Thyroid gland (tissue), 4 donors: ENCODE results near the gene APOD. TPM values are rescaled to one million over a fixed set of nuclear protein-coding genes. Genes with fewer than 3 reads are reported as not detected.

Source experiments
- DNase-seq, 2 donors: peaks; one replicate each; pipeline ENCODE4 v3.0.0-alpha.2; 2019
- H3K27ac ChIP-seq, 3 donors: fragments of 200-600 bp; sonication (generic); 1 replicate in 2 of 3; 2 replicates in 1 of 3; pipeline ENCODE4 v1.5.1; 2016 to 2019; ENCODE audit warnings: mild to moderate bottlenecking in 1 of 3, moderate library complexity in 1 of 3
- H3K27me3 ChIP-seq: fragments of 200-600 bp; sonication (generic); one replicate; pipeline ENCODE4 v1.5.1; 2019
- H3K36me3 ChIP-seq, 2 donors: fragments of 200-600 bp; sonication (generic); one replicate each; pipeline ENCODE4 v1.5.1; 2016 to 2019
- H3K4me1 ChIP-seq, 2 donors: fragments of 200-600 bp; sonication (generic); one replicate each; pipeline ENCODE4 v1.5.1; 2017 to 2019
- H3K4me3 ChIP-seq, 3 donors: fragments of 200-600 bp; sonication (generic); replicated peaks in 1 of 3; 1 replicate in 2 of 3; 2 replicates in 1 of 3; pipeline ENCODE4 v1.5.1; 2016; ENCODE audit warnings: mild to moderate bottlenecking in 1 of 3
- H3K9me3 ChIP-seq: fragments of 200-600 bp; sonication (generic); one replicate; pipeline ENCODE4 v1.5.1; 2017
- POLR2A ChIP-seq, 2 donors: fragments of 450-650 bp; IDR thresholded peaks; one replicate each; pipeline ENCODE4 v1.6.1; 2017; ENCODE audit warnings: antibody characterized with exemption in 2 of 2, mild to moderate bottlenecking in 2 of 2, moderate library complexity in 1 of 2
- WGBS, 2 donors: methylation state at CpG; one replicate each; pipeline ENCODE4 v1.1.5; 2017; 5-methylcytosine and 5-hydroxymethylcytosine counted together
- intact Hi-C: fragments of 100-400 bp; cut with DNase I; formaldehyde crosslinking; loops from one replicate; pipeline ENCODE4 v1.15.1; 2023
- total RNA-seq, 4 donors: library from RNA; depleted of rRNA; stranded (reverse); fragments of >200 nt; gene quantifications; one replicate each; pipeline ENCODE4 v1.2.3, GENCODE V29; 2016
- TF ChIP-seq, protein P1 (sequence below), 6 experiments: fragments of 200-600 bp in 3 of 6; fragments of 450-650 bp in 3 of 6; sonication (generic) in 3 of 6; IDR thresholded peaks; one replicate each; pipeline ENCODE4 v1.5.1; 2016 to 2019; ENCODE audit warnings: antibody characterized with exemption in 6 of 6, mild to moderate bottlenecking in 2 of 6, inconsistent platforms in 1 of 6, moderate library complexity in 1 of 6

Gene APOD
- total RNA-seq, 4 donors from 2014 or later, result 283 to 756 (median 407) TPM

DNA sequence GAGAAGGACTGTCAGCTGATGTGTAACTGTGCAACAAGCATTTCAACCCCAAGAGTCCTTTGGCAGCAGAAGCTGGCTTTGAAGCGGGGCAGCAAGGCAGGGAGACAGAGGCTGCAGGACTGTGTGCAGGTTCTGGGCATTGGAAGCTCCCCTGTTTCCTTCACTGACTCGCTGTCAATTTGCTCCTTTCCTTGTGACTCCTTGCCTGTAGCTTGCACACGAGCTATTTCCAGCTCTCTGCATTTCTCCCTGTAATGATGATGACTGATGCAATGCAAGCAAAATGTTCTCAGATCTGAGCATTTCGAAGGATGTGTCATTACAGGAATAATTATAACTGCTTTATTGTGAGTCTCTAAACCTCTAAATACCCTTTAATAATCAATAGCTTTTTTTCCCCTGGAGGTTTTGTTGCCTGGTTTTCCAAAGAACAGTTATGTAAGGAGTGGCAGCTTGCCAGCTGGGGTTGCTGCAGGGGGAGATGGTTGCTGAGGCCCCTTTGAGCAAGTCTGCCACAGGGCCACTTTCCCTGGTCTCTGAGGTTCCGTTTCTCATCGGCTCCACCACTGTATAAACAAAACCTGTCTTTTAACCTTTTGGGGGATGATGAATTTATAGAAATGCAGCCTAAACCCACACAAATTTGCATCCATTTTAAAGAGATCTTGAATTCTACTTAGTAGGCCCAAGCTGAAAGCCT is 2.8 kb downstream of the APOD start:
- WGBS, 2 donors, result 55 to 59% methylated on average over 6 of the region's 6 CpGs

DNA sequence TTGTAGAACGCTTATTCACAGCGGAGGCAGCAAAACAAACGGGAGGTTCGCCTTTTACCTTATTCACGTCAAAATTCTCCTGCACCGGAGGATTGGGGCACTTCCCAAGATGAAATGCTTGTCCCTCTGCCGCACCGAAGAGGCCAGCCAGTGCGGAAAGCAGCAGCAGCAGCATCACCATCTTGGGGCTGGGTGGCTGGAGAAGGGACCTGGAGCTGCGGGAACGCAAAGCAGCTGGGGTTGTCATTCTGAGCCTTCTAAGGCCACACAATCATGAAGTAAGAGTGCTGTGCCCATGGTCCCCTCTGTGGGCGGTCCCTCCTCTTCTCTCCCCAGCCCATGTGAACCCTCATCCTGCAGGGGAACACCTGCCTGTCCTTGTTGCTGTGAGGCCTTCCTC is 4.5 kb downstream of the APOD start:
- TF ChIP-seq, protein P1, sequence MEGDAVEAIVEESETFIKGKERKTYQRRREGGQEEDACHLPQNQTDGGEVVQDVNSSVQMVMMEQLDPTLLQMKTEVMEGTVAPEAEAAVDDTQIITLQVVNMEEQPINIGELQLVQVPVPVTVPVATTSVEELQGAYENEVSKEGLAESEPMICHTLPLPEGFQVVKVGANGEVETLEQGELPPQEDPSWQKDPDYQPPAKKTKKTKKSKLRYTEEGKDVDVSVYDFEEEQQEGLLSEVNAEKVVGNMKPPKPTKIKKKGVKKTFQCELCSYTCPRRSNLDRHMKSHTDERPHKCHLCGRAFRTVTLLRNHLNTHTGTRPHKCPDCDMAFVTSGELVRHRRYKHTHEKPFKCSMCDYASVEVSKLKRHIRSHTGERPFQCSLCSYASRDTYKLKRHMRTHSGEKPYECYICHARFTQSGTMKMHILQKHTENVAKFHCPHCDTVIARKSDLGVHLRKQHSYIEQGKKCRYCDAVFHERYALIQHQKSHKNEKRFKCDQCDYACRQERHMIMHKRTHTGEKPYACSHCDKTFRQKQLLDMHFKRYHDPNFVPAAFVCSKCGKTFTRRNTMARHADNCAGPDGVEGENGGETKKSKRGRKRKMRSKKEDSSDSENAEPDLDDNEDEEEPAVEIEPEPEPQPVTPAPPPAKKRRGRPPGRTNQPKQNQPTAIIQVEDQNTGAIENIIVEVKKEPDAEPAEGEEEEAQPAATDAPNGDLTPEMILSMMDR (IDR thresholded peaks at IDR 0.05), result no peak
- TF ChIP-seq POLR2A (IDR thresholded peaks at IDR 0.05), result no peak
- 93% methylated on average over 10 to 12 of the region's 12 CpGs for WGBS, 2 donors
- Histone ChIP-seq H3K9me3 (no peaks in the 10 kb centered on the region), H3K27ac (no peak overlapping the region), H3K4me1 (no peaks in the 10 kb centered on the region), H3K27me3 (no peaks in the 10 kb centered on the region), H3K4me3 (no peak overlapping the region), H3K36me3 (no peaks in the 10 kb centered on the region)
- intact Hi-C loops, result no loop called here
- DNase-seq, result no peak

More for the DNA sequence above, 2.8 kb downstream of the APOD start:
- no peak overlapping the region for H3K27ac ChIP-seq
- no peak for DNase-seq
- no peaks in the 10 kb centered on the region for H3K9me3 ChIP-seq
- no peak for TF ChIP-seq POLR2A (IDR thresholded peaks at IDR 0.05)
- TF ChIP-seq, protein P1 (IDR thresholded peaks at IDR 0.05), result no peak
- no peak overlapping the region for H3K4me3 ChIP-seq
- H3K27me3 ChIP-seq, result no peaks in the 10 kb centered on the region
- intact Hi-C loops, result no loop called here
- no peaks in the 10 kb centered on the region for H3K4me1 ChIP-seq
- H3K36me3 ChIP-seq, result no peaks in the 10 kb centered on the region

DNA sequence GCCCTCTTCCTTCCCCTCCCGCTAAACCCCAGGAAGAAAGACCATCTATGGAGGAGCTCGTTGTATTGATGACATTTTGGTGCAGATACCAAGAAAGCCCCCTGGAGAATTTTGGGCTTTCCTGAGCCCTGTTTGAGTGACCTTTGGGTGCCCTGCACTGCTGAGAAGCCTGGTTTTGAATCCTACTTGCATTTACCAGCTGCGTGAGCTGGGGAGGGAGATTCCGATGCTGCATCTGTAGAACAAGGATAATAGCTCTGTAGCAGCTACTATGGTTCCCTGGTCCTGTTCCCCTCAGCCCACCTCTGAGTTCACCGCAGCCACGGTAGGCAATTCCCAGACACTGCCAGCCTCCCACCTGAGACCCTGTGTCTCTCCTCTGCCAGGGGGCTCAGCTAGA is 5.2 kb downstream of the APOD start:
- Histone ChIP-seq H3K36me3 (no peaks in the 10 kb centered on the region), H3K27me3 (no peaks in the 10 kb centered on the region), H3K4me1 (no peaks in the 10 kb centered on the region), H3K27ac (no peak overlapping the region), H3K9me3 (no peaks in the 10 kb centered on the region), H3K4me3 (no peak overlapping the region)
- TF ChIP-seq, protein P1 (IDR thresholded peaks at IDR 0.05), result no peak
- intact Hi-C loops, result no loop called here
- 89 to 92% methylated on average over 6 of the region's 6 CpGs for WGBS, 2 donors
- no peak for DNase-seq

DNA sequence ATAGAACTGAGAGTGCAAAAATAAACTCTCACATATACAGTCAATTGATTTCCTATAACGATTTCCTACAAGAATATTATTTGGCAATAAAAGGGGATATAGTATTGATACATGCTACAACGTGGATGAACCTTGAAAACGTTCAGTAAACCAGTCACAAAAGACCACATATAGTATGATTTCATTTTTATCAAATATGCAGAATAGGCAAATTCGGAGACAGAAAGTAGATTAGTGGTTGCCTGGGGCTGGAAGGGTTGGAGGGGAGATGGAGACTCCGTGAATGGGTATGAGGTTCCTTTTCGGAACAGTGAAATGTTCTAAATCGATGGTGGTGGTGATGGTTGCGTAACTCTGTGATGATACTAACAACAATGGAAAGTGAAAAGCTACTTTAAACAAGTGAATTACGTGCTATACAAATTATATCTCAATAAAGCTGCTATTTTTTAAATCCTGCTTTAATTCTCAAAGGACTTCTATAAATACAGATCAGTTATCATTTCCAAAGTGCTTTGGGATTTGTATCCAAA is 6.0 kb downstream of the APOD start:
- DNase-seq, result no peak
- intact Hi-C loops, result no loop called here
- no peaks in the 10 kb centered on the region for H3K9me3 ChIP-seq
- H3K27me3 ChIP-seq, result no peaks in the 10 kb centered on the region
- H3K4me3 ChIP-seq, result no peak overlapping the region
- WGBS, 2 donors, result 78 to 80% methylated on average over 9 of the region's 9 CpGs
- H3K4me1 ChIP-seq, result no peaks in the 10 kb centered on the region
- H3K36me3 ChIP-seq, result no peaks in the 10 kb centered on the region
- no peak overlapping the region for H3K27ac ChIP-seq
- no peak for TF ChIP-seq POLR2A (IDR thresholded peaks at IDR 0.05)
- TF ChIP-seq, protein P1 (IDR thresholded peaks at IDR 0.05), result no peak

DNA sequence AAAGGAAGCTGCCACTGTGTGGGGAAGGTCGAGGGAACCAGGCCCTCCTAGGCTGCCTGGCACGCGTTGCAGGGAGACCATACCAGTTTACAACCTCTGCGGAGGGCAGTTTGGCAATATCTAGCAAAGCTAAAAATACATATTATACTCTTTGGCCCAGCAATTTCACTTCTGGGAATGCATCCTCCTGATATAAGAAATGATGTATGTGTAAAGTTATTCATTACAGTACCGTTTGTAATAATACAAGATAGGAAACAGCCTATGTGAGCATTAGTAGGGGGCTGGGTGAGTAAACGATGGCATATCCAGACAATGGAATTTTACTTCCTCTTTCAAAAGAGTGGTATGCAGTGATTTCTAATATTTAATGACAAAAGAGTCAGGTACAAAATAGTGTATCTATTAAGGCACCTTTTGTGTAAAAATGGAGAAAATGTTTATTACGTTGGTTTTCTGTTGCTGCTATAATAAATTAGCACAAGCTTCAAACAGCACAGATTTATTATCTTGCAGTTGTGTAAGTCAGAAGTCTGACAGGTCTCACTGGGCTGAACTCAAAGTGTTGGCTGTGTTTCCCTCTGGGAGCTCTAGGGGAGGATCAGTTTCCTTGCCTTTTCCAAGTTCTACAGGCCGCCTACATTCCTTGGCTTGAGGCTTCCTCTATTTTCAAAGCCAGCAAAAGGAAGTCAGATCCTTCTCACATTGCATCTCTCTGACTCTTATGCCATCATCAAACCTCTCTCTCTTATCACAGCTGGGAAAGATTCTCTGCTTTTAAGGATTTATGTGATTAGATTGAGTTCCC is 9.0 kb downstream of the APOD start:
- intact Hi-C loops, result no loop called here
- Histone ChIP-seq H3K4me3 (no peak overlapping the region), H3K9me3 (no peaks in the 10 kb centered on the region), H3K36me3 (no peaks in the 10 kb centered on the region), H3K27ac (no peak overlapping the region), H3K4me1 (no peaks in the 10 kb centered on the region), H3K27me3 (no peaks in the 10 kb centered on the region)
- no peak for DNase-seq
- TF ChIP-seq POLR2A (IDR thresholded peaks at IDR 0.05), result no peak
- TF ChIP-seq, protein P1 (IDR thresholded peaks at IDR 0.05), result peak in 1 of 6 experiments; percentile 9
- 83 to 85% methylated on average over 8 of the region's 8 CpGs for WGBS, 2 donors
